NCI-H2196 (cell line): ENCODE measurements around the gene RIMBP2.
A peak's percentile ranks its signal among the peaks of the same experiment; 100 is the strongest.

Experiments used
- DNase-seq: peaks from one replicate; lab custom pipeline; 2025; ENCODE audit not compliant: unreplicated experiment; lab: John Stamatoyannopoulos, UW

Gene RIMBP2

GRCh38 chr12:130474599-130475269, 241.4 kb downstream of the RIMBP2 start:
- no peak for DNase-seq

- DNase-seq = no peak
These were observed 242.8 kb downstream of the RIMBP2 start for GRCh38 chr12:130473266-130473665.

GRCh38 chr12:130470969-130471368, 245.1 kb downstream of the RIMBP2 start:
- no peak for DNase-seq

DNA sequence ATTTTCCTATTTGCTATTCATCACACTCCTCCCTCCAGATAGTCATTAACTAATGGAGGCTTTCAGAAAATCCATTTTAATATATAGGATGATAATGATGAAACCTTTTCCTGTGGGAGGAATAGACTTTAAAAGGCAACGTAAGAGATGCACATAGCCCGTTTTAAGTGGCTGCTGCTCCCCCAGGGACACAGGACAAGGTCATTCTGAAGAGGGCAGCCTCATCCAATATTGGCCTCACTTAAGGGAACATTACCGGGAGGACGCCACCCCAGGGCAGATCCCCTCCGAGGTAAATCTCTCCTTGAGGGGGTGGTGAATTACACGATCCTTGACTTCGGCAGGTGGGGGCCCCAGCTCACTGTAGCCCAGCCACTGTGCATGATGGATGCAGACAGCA, 246.5 kb downstream of the RIMBP2 start:
- no peak for DNase-seq

DNA sequence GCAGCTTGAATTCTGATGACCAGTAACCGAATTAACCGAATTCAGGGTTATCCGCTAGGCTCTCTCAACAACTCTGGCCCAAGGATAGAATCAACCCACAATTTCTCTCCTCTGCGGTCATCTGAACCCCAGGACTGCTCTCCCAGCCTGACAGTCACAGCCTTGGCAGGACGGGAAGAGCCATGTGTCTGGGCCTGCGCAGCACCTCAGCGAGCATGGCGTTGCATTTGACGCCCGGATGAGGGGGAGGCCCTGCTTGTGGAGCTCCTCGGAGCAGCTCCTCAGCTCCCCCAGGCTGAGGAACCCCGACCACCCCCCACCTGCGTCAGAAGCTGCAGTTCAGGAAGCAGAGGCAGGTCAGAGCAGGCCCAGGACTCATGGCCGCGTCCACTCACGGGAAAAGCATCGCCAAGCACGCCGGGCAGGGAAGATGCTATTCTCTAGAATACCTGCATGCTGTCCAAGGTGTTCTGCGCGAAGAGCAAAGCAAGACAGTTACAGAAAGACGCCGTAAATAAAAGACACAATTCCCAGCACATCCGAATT, 247.3 kb downstream of the RIMBP2 start:
- DNase-seq = no peak

- DNase-seq = no peak
These were observed 247.9 kb downstream of the RIMBP2 start for GRCh38 chr12:130468186-130468585.

DNA sequence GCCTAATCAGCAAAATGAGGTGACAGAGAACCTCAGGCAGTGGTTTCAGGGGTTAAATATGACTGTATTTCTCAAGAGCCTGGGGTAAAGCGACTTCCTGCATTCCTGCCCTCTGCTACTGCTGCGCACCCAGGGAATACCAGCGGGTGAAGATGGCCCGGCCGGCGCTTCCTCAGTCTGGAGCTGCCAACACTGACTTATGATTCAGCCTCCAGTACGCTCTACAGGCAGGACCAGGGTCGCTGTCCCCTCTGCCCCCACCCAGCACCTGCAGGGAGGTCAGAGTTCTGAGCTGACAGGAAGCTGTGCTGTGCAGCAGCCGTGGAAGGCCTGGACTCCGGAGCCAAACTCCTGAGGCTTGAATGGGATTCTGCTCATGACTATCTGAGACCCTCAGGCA, 250.5 kb downstream of the RIMBP2 start:
- DNase-seq = no peak

- DNase-seq = no peak
These were observed 251.1 kb downstream of the RIMBP2 start for GRCh38 chr12:130465046-130465445.

GRCh38 chr12:130463818-130464670, 252.1 kb downstream of the RIMBP2 start:
- no peak for DNase-seq

DNA sequence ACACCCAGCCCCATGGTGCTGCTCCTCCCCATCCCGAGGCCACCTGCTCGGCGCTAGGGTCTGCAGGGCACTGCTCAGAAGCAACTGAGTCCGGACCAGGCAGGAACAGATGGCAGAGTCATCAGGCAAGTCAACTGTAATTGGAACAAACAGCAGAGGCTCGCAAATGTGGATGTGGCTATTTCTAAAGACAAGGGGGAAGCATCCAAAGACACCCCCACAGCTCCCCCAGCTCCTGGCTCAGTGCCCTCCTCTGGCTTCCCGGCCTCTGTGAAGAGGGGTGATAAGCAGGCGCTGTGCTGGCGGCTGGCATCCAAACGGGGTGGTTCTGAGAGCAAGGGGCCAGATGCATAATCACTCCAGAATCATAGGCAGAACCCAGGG, 252.8 kb downstream of the RIMBP2 start:
- DNase-seq = no peak

DNA sequence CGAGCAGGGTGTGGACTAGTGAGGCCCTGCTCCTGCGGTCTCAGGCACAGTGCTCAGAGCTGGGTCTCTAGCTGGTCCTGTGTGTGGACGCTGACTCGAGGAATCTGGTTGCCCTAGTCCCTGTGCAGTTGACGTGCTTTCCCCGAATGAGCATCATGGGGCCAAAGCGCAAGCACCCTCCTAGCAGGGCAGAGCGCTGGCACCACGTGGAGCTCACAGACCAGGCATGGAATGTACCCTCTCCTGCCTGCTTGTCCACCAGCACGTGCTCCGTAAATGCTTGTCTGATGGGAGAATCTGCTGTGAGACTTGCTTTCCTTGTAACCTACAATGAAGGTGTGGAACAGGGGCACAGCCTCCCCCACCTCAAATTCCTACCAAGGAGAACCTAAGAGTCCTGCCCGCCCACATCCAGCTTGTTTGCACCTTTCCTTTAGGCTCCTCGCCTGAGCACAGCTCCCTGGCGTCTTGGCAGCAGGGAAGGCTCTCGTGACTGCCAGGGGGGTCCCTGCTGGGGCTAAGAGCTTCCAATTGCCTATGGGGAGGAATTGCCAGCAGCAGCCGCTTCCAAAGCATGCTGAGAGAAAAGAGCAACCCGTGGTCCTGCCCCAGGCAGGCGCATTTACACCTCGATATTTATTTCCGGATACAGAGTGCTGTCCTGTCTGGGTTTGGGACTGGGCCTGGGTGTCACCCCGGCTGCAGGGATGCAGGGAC, 253.4 kb downstream of the RIMBP2 start:
- no peak for DNase-seq

DNA sequence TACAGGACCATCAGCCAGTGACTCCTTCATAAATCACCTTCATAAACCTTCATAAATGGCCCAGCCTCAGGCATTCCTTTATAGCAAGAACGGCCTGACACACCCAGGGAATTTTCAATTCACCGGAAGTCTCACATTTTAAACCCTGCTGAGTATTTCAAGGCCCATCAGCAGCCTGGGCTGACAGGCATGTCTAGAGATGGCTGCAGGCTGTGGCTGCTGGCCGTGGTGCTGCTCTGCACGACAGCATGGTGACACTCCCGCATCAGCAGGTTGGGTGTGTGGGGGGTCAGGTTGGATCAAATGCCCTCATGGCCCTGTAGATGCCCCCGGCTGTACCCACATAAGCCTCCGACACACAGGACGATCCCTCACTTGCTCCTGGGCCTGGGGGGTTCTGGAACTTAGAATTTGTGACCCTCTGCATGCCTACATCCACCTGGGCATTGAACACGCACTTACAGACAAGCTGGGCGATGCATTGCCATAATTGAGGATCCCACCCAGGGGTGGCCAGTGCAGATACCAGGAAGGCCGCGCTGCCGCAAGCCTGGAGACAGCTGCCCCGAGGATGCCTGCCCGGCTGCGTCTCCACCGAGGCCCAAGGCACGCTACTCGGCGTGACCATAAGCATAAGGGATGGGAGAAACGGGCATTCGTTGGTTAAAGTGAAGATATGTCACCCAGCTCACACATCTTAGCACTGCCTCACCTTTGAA, 254.1 kb downstream of the RIMBP2 start:
- no peak for DNase-seq

DNA sequence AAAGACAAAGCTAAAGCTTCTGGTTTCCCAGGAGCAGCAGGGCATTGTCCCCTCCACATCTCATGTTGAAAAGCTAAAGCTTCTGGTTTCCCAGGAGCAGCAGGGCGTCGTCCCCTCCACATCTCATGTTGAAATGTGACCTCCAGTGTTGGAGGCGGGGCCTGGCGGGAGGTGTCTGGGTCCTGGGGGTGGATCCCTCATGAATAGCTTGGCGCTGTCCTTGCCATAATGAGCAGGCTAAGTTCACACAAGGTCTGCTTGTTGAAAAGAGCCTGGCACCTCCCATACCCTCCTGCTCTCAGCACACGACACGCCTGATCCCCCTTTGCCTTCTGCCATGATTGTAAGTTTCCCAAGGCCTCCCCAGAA, 254.7 kb downstream of the RIMBP2 start:
- DNase-seq = peak; percentile 26

- DNase-seq = no peak
These were observed 255.3 kb downstream of the RIMBP2 start for GRCh38 chr12:130460611-130461446.

GRCh38 chr12:130459916-130460315, 256.2 kb downstream of the RIMBP2 start:
- DNase-seq = no peak

GRCh38 chr12:130458341-130458740, 257.8 kb downstream of the RIMBP2 start:
- no peak for DNase-seq

GRCh38 chr12:130457215-130457614, 258.9 kb downstream of the RIMBP2 start:
- DNase-seq = no peak

GRCh38 chr12:130456375-130457199, 259.5 kb downstream of the RIMBP2 start:
- DNase-seq = peak; percentile 72

DNA sequence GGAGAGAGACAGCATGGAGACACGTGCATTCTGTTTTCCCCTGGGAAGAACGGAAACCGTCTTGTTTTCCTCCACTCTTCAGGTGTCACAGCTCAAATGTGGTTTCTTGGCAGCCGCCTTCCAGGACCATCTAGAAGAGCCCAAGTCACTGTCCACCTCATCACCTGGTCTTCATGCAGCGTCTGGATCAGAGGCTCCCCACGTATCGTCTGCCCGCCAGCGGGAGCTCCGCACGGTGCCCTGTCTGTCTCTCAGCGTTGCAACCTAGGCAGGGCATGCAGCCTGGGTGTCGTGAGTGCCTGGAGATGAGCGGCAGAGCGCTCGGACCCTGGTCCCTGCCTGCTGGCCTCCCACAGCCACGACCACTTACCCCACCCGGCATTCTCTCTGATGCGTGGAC, 260.9 kb downstream of the RIMBP2 start:
- no peak for DNase-seq
